ENCODE measurements around the gene RAMP3. TPM values are rescaled to one million over a fixed set of nuclear protein-coding genes. Genes with fewer than 3 reads are reported as not detected.
"Not testable (repeated sequence)": the region's sequence is repeated elsewhere in the genome, so short reads cannot be mapped to it uniquely, and the experiment has no call there.

Gene RAMP3
- total RNA-seq, 4 donors from 2014 or later = 11.9 to 182 (median 57.5) TPM

DNA sequence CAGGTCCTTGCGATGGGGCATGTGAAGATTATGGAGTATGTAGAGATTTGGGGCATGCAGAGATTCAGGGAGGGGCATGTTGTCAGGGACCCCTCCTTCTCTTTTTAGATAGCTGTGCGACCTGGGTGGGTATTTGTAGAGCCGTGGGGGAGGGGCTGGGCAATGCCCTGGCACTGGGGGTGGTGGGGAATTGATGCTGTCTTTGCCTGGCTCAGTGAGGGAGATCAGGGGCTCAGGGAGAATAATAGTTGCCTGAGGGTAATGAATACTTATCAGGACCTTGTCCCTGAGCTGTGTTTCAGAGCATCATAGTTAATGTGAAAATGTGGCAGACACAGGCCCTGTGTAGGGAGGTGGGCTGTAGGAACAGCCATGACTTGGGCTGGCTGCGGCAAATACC is 3.5 kb downstream of the RAMP3 start:
- DNase-seq = no peak
- H3K4me1 ChIP-seq = peaks cover 0 to 4% of the 10 kb centered on the region in 2 donors
- H3K4me3 ChIP-seq = no peak overlapping the region
- intact Hi-C loops (cut with DNase I; ENCODE audit: low total_unique reads) = no loop called here
- H3K27ac ChIP-seq = no peak overlapping the region
- no peaks in the 10 kb centered on the region for H3K9me3 ChIP-seq
- H3K27me3 ChIP-seq = peaks cover 0 to 3% of the 10 kb centered on the region in 2 donors
- H3K36me3 ChIP-seq = no peaks in the 10 kb centered on the region
- TF ChIP-seq POLR2A (IDR thresholded peaks at IDR 0.05) = no peak
- TF ChIP-seq, protein P1, sequence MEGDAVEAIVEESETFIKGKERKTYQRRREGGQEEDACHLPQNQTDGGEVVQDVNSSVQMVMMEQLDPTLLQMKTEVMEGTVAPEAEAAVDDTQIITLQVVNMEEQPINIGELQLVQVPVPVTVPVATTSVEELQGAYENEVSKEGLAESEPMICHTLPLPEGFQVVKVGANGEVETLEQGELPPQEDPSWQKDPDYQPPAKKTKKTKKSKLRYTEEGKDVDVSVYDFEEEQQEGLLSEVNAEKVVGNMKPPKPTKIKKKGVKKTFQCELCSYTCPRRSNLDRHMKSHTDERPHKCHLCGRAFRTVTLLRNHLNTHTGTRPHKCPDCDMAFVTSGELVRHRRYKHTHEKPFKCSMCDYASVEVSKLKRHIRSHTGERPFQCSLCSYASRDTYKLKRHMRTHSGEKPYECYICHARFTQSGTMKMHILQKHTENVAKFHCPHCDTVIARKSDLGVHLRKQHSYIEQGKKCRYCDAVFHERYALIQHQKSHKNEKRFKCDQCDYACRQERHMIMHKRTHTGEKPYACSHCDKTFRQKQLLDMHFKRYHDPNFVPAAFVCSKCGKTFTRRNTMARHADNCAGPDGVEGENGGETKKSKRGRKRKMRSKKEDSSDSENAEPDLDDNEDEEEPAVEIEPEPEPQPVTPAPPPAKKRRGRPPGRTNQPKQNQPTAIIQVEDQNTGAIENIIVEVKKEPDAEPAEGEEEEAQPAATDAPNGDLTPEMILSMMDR (IDR thresholded peaks at IDR 0.05) = no peak

DNA sequence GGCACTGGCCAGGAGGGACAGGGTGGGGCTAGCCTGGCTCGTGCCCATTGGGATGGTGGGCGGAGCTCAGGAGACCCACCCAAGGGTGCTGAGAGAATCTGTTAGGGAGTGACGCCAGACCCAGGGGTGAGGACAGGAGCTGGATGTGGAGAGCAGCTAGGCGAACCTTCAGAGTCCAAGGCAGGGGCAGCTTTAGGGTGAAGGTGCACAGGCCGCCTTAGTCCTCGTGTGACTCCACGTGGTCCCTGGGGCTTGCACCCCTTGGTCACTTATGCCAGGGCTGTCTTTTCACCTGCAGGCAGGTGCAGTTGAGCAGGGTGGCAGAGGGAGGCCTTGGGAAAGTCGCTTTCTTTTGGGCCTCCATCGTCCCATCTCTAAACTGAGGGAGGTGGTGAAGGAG is 4.3 kb downstream of the RAMP3 start:
- Histone ChIP-seq H3K27ac (no peak overlapping the region), H3K4me3 (no peak overlapping the region), H3K27me3 (peaks cover 0 to 3% of the 10 kb centered on the region in 2 donors), H3K9me3 (no peaks in the 10 kb centered on the region), H3K36me3 (no peaks in the 10 kb centered on the region), H3K4me1 (peaks cover 0 to 4% of the 10 kb centered on the region in 2 donors)
- TF ChIP-seq, protein P1 (IDR thresholded peaks at IDR 0.05) = no peak
- TF ChIP-seq POLR2A (IDR thresholded peaks at IDR 0.05) = no peak
- intact Hi-C loops (cut with DNase I; ENCODE audit: low total_unique reads) = no loop called here
- DNase-seq = no peak

DNA sequence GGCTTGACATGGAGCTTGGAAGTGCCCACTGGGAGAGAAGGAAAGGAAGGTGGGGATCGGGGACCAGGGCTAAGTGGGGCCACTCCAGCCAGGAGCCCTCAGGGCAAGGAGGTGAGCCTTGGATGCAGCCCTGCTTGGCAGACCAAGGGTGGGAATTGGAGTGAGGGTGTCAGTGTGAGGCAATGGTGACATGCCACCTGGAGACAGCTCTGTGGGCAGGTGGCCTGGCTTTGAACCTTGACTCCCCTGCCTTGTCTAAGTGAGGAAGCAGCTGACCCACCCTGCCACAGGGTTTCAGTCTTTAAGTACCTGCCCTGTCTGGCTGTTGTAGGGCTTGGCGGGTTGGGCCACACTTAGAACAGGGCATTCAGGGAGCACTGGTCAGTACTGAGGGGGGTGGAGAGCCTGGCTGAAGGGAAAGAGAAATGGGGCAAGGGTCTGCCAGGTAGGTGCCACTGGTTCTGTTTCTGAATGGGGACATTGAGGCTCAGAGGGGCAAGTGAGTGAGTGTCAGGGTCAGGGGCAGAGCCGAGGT is 4.8 kb downstream of the RAMP3 start:
- H3K27ac ChIP-seq = no peak overlapping the region
- TF ChIP-seq, protein P1 (IDR thresholded peaks at IDR 0.05) = no peak
- TF ChIP-seq POLR2A (IDR thresholded peaks at IDR 0.05) = no peak
- no peak for DNase-seq
- H3K9me3 ChIP-seq = no peaks in the 10 kb centered on the region
- H3K27me3 ChIP-seq = peaks cover 0 to 3% of the 10 kb centered on the region in 2 donors
- no peak overlapping the region for H3K4me3 ChIP-seq
- no peaks in the 10 kb centered on the region for H3K36me3 ChIP-seq
- H3K4me1 ChIP-seq = peaks cover 0 to 4% of the 10 kb centered on the region in 2 donors
- intact Hi-C loops (cut with DNase I; ENCODE audit: low total_unique reads) = no loop called here

DNA sequence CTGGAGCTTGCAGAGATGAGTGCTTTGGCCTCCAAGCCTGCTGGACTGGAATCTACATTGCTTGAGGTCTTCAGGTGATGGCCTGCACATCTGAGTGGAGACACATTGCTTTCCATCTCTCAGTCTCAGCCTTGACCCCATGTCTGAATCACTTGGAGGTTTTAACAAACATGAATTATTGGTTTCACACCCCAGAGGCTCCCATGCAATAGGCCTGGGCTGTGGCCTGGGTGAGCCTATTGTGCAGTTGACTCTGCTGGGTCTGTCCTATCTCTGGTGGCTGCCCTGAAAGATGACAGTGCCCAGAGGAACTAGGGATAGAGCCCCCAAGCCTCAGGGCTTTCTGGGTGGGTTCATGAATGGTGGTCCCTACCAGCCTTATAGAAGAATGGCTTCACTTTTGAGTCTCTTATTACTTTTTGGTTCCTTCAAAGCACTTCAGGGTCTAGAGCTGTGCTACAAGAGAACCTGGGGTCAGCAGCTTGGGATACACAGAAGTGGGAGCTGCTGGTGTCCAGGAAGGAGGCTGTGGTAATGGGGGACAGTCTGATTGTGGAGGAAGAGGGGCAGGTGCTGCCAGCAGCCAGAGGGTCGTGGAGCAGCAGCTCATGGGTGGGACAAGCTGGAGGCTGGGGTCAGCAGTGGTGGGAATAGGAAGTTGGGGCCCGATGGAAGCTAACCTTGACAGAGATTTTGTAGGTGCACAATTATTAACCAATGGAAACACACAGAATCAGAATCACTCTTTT is 5.5 kb downstream of the RAMP3 start:
- DNase-seq = no peak
- H3K4me3 ChIP-seq = no peak overlapping the region
- TF ChIP-seq POLR2A (IDR thresholded peaks at IDR 0.05) = no peak
- intact Hi-C loops (cut with DNase I; ENCODE audit: low total_unique reads) = no loop called here
- H3K36me3 ChIP-seq = no peaks in the 10 kb centered on the region
- no peaks in the 10 kb centered on the region for H3K9me3 ChIP-seq
- no peaks in the 10 kb centered on the region for H3K27me3 ChIP-seq
- H3K4me1 ChIP-seq = no peaks in the 10 kb centered on the region
- no peak overlapping the region for H3K27ac ChIP-seq

DNA sequence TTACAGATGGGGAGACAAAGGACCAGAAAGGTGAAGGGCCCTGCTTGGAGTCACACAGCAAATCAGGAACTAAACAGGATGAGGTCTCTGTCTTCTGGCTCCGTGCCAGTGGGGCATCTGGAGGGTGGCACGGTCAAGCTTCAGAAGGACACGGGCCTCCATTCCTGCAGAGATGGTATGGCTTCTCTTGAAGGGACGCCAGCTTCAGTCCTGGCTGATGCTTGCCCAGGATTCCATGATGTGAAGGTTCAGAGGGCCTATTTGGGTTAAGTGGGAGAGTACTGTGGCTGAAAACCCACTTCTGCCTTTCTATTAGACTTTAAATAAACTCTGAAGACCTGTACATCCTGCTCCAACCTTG is 6.1 kb downstream of the RAMP3 start:
- Histone ChIP-seq H3K27ac (no peak overlapping the region), H3K36me3 (no peaks in the 10 kb centered on the region), H3K4me3 (no peak overlapping the region), H3K4me1 (no peaks in the 10 kb centered on the region), H3K9me3 (no peaks in the 10 kb centered on the region), H3K27me3 (no peaks in the 10 kb centered on the region)
- TF ChIP-seq POLR2A (IDR thresholded peaks at IDR 0.05) = no peak
- TF ChIP-seq, protein P1 (IDR thresholded peaks at IDR 0.05) = no peak
- intact Hi-C loops (cut with DNase I; ENCODE audit: low total_unique reads) = no loop called here
- no peak for DNase-seq

DNA sequence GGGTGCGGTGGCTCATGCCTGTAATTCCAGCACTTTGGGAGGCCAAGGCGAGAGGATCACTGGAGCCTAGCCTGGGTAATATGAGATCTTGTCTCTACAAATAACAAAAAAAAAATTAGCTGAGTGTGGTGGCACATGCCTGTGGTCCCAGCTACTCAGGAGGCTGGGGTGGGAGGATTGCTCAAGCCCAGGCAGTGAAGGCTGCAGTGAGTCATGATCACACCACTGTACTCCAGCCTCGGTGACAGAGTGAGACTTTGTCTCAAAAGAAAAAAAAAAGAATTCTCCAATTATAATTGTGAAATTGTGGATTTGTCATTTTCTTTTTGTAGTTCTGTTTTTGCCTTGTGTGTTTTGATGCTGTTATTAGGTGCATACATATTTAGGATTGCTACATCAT is 6.7 kb downstream of the RAMP3 start:
- DNase-seq; H3K27ac ChIP-seq; intact Hi-C loops (cut with DNase I; ENCODE audit: low total_unique reads); H3K4me3 ChIP-seq; H3K36me3 ChIP-seq; H3K4me1 ChIP-seq; H3K27me3 ChIP-seq; H3K9me3 ChIP-seq: not testable (repeated sequence)

Data from uterus (tissue), 4 donors.